ENCODE results near the gene SHROOM3. TPM values are rescaled to one million over a fixed set of nuclear protein-coding genes. Genes with fewer than 3 reads are reported as not detected.
A peak's percentile ranks its signal among the peaks of the same experiment; 100 is the strongest.

Gene SHROOM3
- total and polyA plus RNA-seq, 2 of the 13 experiments (the other 11 are each of a cell fraction or from before 2014, with no cell fraction given): 0.01 TPM; not detected in 1

- no peaks in the 10 kb centered on the region for H3K79me2 ChIP-seq (ENCODE audit: insufficient read depth, low read length)
- no peaks in the 10 kb centered on the region for H4K20me1 ChIP-seq (ENCODE audit: insufficient read depth, low read length)
- POLR2A ChIA-PET: no interaction called here
- H3K36me3 ChIP-seq (replicated peaks in 1 of 2; ENCODE audit: control insufficient read depth in 1 of 2, insufficient read depth in 2 of 2, low read length in 2 of 2): no peaks in the 10 kb centered on the region
- intact Hi-C loops (cut with micrococcal nuclease; ENCODE audit: unreplicated experiment) (no loop called here), in situ Hi-C loops (cut with HindIII; ENCODE audit: extremely low pct_ligation_motif_present, low pct_unique_long_range_greater_than_20kb) (no loop called here)
- TF ChIP-seq HINFP (CRISPR knock-in tag; IDR thresholded peaks at IDR 0.05; ENCODE audit: low read depth): no peak
- TF ChIP-seq ZKSCAN8 (CRISPR knock-in tag; IDR thresholded peaks at IDR 0.05; ENCODE audit: borderline replicate concordance): no peak
- TF ChIP-seq KLF12 (CRISPR knock-in tag; IDR thresholded peaks at IDR 0.05; ENCODE audit: borderline replicate concordance): no peak
- TF ChIP-seq MIXL1 (CRISPR knock-in tag; IDR thresholded peaks at IDR 0.05): no peak
- no peak for TF ChIP-seq SNAPC2 (CRISPR knock-in tag; IDR thresholded peaks at IDR 0.05)
- H3K4me1 ChIP-seq (ENCODE audit: insufficient read depth, low read length): no peaks in the 10 kb centered on the region
- H3K27ac ChIP-seq (ENCODE audit: extremely low read length, insufficient read depth, low read length): no peak overlapping the region
- peaks cover 0 to 4% of the 10 kb centered on the region in 2 experiments; a peak in 2 of 5 replicates for H3K27me3 ChIP-seq (ENCODE audit: control insufficient read depth in 1 of 2, insufficient read depth in 2 of 2, low read length in 2 of 2)
- no peak overlapping the region for H3K4me3 ChIP-seq (replicated peaks in 1 of 3; ENCODE audit: insufficient read depth in 1 of 3, low read depth in 2 of 3, low read length in 3 of 3)
- H3K9ac ChIP-seq (ENCODE audit: insufficient read depth, low read depth, low read length): no peak overlapping the region
- 13% methylated on average over 1 of the region's 1 CpG for WGBS (ENCODE audit: low lambda C conversion rate)
- CTCF ChIA-PET (ENCODE audit: low intra/inter-chr PET ratio, low total read pairs): no interaction called here
- H3K4me2 ChIP-seq (ENCODE audit: low read depth, low read length): no peak overlapping the region
- H2AFZ ChIP-seq (ENCODE audit: low read length): no peak overlapping the region
- no peaks in the 10 kb centered on the region for H3K9me3 ChIP-seq (ENCODE audit: low read length)
- no peak for FAIRE-seq
- DNase-seq (ENCODE audit: low spot score): no peak
- no peak for ATAC-seq
- no TSS peak for BruUV-seq (replicated peaks)
Measured at GRCh38 chr4:76698141-76698540, 263.1 kb downstream of the SHROOM3 start.

- POLR2A ChIA-PET: no interaction called here
- Histone ChIP-seq H3K4me1 (ENCODE audit: insufficient read depth, low read length) (no peaks in the 10 kb centered on the region), H3K36me3 (replicated peaks in 1 of 2; ENCODE audit: control insufficient read depth in 1 of 2, insufficient read depth in 2 of 2, low read length in 2 of 2) (no peaks in the 10 kb centered on the region), H3K9ac (ENCODE audit: insufficient read depth, low read depth, low read length) (no peak overlapping the region), H3K79me2 (ENCODE audit: insufficient read depth, low read length) (no peaks in the 10 kb centered on the region), H4K20me1 (ENCODE audit: insufficient read depth, low read length) (no peaks in the 10 kb centered on the region), H3K4me2 (ENCODE audit: low read depth, low read length) (no peak overlapping the region), H3K4me3 (replicated peaks in 1 of 3; ENCODE audit: insufficient read depth in 1 of 3, low read depth in 2 of 3, low read length in 3 of 3) (no peak overlapping the region), H3K27me3 (ENCODE audit: control insufficient read depth in 1 of 2, insufficient read depth in 2 of 2, low read length in 2 of 2) (peaks cover 0 to 4% of the 10 kb centered on the region in 2 experiments; a peak in 2 of 5 replicates), H2AFZ (ENCODE audit: low read length) (no peak overlapping the region), H3K27ac (ENCODE audit: extremely low read length, insufficient read depth, low read length) (no peak overlapping the region), H3K9me3 (ENCODE audit: low read length) (no peaks in the 10 kb centered on the region)
- no TSS peak for BruUV-seq (replicated peaks)
- TF ChIP-seq CREB1 (IDR thresholded peaks at IDR 0.05) (peak; percentile 48; the same call in 1 of the 2 replicates), CREB1 (CRISPR knock-in tag; IDR thresholded peaks at IDR 0.05) (no peak), ATF7 (IDR thresholded peaks at IDR 0.05) (peak; percentile 87), ATF7 (CRISPR knock-in tag; IDR thresholded peaks at IDR 0.05) (no peak), SMAD3 (CRISPR knock-in tag; IDR thresholded peaks at IDR 0.05) (no peak)
- no peak for ATAC-seq
- CTCF ChIA-PET (ENCODE audit: low intra/inter-chr PET ratio, low total read pairs): no interaction called here
- in situ Hi-C loops (cut with HindIII; ENCODE audit: extremely low pct_ligation_motif_present, low pct_unique_long_range_greater_than_20kb): no loop called here
- WGBS (ENCODE audit: low lambda C conversion rate): 10% methylated on average over 4 of the region's 4 CpGs
- DNase-seq (ENCODE audit: low spot score): no peak
- FAIRE-seq: no peak
- intact Hi-C loops (cut with micrococcal nuclease; ENCODE audit: unreplicated experiment): no loop called here
Measured at GRCh38 chr4:76699751-76700310, 264.8 kb downstream of the SHROOM3 start.

All from HepG2 (cell line).